Kidney capillary endothelial cell (primary cell): ENCODE results near the gene CDC73.
"Not testable (repeated sequence)": the region's sequence is repeated elsewhere in the genome, so short reads cannot be mapped to it uniquely, and the experiment has no call there.

Experiments
- DNase-seq: peaks from one replicate; pipeline ENCODE4 v3.0.0-alpha.2; 2018; ENCODE audit warnings: low spot score

CDC73 gene

DNA sequence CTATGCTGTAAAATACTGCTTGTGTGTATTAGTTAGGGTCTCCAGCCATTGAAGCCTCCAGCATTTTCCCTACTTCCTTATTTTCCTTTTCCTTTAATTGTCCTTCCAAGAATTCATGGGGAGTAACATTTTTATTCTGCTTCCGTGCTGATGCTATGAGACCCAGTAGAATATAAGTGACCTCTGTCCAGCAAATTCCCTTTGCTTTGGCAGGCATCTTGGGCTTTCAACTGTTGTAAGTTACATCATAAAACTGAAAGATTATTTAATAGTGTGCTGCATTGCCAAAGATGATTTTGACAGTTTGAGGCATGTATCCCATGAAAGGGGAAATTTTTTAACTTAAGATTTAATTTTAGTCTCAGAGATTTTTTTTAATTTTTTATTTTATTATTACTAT is 112.7 kb downstream of the CDC73 start:
- DNase-seq: no peak

DNA sequence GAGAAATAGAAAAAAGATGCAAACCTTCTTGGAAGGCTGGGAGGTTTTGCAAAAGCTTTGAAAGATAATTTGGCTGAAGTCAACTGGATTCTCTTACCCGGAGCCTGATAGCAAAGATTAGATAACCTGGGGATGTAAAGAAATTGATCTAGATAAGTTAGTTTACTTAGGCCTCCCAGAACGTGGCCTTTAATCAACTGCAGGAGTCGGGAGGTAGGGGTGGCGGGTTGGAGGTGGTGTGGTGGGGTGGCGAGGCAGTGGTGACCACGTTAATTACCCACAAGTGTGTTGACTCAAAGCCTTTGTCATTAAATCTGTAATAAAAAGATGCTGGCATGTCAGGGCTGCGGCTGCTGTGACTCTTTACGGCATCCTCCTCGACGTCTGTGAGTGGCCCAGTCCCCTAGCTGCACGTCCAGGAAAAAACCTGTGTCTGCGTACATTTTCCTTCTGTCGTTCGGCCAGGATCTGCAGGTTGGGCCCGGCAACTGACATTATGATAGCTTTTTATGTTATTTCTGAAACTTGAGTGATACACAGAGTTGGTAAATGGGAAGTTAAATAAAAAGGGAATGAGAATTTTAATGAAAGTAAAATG is 115.6 kb downstream of the CDC73 start:
- DNase-seq: no peak

DNA sequence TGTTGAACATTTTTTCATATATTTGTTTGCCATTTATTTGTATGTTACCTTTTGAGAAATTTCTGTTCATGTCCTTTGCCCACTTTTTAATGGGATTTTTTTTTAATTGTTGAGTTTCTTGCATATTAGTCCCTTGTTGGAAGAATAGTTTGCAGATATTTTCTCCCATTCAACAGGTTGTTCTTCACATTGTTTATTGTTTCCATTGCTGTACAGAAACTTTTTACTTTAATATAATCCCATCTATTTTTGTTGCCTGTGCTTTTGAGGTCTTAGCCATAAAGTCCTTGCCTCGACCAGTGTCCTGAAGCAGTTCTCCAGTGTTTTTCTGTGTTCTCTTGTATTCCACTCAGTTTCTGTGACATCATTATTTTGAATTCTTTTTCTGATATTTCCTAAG is 118.8 kb downstream of the CDC73 start:
- DNase-seq: no peak

DNA sequence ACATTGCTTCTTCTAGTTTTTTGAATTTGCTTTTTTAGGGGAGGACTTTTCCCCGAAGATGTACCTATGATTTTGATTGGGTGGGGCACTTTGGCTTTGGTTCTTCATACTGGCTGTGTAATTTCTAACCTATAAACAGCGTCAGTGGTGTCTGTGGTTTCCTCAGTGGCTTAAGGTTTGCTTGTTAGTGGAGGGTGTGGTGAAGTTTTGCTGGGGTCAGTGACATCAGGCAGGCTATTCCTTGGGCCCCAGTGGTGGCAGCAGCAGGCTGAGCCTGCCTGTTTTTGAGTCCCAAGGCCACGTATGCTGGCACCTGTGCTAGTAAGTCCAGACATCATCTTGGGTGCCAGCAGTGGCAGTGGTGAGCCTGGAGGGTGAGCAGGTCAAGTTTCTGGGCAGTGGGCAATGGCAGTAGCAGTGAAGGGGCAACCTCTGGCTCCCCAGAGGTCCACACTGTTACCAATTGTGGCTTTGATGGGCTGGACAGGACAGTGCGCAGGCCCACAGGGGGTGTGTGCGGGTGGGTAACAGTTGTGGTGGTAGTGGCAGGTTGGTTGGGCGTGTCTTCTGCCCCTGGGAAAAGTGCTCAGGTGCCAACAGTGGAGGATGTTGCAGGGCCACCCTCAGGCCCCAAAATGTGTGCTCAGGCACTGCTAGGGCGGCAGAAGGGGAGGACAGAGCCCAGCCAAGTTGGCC is 119.4 kb downstream of the CDC73 start:
- no peak for DNase-seq

DNA sequence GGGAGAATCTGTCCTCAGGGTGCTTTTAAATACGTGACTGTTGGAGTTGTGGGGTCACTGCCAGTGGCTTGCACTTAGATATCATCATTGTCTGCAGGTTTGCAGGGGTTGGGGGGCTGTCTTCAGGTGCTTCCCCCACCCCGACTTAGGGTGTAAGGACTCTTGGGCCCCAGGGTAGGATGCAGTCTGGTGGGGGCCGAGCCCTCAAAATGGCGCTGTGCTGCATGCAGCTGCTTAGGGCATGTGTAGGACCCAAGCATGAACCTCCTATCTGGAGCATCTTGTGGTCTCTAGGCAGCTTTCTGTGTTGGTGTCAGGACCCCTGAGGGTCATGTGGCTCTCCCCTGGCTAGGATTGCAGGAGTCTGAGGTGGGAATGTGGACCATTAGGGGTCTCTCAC is 120.2 kb downstream of the CDC73 start:
- no peak for DNase-seq

DNA sequence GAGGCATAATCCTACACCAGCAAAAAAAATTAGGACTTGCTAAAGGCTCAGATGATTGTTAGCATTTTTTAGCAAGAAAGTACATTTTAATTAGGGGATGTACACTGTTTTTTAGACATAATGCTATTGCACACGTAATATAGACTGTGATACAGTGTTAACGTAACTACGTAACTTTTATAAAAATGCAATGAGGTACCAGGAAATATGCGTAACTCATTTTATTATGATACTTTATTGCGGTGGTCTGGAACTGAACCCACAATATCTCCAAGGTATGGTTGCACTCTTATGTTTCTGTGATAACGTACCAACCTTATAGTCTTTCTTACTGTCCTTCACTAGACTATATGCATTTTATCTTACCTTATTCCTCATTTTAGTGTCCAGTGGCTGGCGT is 127.4 kb downstream of the CDC73 start:
- DNase-seq: no peak

DNA sequence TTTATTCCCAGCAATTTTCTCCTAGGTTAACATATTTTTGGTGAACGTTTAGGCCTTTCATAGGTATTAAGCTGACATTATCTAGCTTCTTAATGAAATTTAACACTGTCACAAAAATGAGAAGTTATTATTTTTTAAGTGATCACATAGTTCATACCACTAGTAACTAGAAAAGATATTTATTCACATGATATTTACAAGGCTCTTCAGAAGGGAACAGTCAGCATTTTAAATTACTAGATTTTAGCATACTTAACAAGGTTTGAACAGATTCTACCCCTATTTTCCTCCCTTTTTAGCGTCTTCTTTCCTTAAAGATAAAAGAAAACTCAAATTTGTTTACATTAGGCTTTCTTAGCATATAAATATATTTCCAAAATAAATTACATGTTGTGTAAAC is 130.1 kb downstream of the CDC73 start:
- no peak for DNase-seq

DNA sequence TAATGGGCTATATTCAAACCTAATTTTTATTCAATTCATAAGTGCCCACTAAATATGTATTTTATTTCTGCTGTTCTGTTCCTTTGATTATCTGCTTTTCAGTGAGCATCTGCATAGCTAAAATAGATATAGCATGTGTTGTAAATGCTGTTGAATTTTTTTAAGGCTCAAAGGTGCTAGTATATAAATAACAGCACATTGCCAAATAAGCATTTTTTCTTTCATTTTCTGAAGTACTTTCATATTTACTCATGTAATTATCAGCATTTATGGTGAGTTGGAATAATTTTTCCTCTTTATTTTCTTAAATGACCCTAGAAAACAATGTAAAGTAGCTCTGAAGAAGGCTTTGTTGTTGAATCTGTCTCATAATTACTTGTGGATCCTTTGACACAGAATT is 134.2 kb downstream of the CDC73 start:
- DNase-seq: no peak

DNA sequence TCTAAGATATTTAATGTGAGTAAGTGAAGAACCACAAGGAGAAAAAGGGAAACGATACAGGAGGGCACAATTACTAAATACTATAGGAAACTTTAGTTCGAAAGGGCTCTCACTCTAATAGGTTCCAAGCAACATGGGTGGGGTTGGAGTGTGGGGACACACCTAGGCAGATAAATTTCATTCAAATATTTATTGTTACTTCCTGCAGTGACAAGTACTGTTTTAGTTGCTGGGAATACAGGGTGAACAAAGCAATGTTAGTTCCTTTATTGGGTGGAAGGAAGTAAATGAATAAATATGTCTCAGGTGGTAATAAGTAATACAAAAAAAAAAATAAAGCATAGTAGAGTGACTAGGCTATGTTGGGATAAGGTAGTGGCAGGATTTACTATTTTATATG is 137.8 kb downstream of the CDC73 start:
- no peak for DNase-seq

DNA sequence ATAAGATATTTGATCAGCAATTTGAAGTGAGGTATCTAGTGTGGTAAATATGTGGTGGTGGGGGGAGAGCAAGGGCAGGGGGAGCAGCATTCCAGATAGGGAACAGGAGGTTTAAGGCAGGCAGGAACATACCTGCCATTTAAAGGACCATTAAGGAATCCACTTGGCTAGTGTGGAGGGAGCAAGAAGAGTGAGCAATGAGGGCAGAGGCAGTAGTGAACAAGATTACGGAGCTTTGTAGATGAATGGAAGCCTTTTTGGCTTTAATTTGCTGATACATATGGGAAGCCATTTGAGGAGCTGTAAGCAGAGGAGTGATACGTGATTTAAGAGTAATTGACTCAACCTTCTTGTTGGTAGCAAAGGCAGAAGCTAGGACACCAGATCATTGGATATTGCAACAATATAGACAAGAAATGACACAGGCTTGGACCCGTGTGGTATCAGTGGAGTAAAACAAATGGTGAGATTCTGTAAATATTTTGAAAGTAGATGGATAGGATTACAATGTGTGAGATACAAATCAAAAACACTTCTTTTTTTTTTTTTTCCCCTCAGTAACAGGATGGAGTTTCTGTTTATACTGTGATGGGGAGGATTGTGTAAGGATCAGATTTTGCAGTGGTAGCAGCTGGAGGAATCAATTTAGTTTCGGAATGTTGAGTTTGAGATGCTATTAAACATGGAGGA is 138.4 kb downstream of the CDC73 start:
- no peak for DNase-seq

DNA sequence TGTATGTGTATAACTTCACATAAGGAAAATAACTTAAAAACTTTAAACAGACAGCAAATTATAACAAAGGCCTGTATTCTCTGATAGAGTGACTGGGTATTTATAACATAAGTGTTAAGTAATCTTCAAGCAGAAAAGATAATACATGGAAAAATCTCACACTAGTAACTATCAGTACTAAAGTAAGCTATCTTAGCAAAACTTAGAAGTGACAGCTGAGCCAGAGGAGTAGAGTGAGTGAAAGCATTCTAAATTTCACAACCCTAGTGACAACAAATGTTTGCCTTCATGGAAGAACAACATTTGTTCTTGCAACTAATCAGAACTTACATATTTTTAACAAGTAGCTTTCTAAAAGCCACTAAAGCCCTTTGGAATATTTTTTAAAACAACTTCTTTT is 139.1 kb downstream of the CDC73 start:
- no peak for DNase-seq

DNA sequence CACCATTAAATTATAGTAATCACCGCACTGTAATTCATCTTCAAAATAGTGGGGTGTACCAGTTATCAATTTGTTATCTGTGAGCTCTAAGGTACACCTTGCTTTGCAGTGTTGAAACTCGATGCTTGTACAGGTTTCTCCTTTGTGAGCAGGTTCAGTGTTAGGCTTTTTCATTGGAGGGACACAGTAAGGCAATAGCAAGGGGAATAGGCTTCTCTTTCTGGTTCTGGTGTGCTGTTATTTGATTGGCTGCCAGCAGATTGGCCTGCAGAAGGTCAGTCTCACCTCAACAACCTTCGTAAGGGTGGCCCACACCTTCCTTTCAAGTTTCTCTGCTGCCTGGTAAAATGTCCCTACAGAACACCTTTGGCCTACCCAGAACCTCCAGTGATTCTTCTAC is 140.8 kb downstream of the CDC73 start:
- DNase-seq: no peak

DNA sequence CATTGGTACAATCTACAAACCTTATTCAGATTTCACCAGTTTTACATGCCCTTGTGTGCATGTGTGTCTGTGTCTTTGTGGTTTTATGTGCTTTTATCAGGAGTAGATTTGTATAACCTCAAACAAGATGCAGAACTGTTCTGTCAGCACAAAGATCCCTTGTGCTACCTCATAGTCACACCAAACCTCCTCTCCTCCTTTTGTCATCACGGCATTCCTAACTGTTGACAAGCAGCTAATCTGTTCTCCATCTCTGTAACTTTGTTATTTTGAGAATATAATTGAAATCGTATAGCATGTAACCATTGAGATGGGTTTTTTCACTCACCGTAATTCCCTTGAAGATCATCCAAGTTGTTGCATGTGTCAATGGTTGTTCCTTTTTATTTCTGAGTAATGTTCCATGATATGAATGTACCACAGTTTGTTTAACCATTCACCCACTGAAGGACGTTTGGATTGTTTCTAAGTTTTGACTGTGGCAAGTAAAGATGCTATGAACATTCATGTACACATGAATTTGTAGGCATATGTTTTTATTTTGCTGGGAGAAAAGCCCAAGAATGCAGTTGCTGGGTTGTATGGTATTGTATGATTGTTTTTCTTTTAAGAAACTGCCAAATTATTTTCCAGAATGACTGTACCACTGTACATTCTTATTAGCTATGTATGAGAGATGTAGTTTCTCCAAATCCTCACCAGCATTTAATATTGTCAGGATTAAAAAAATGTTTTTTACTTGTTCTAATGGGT is 142.7 kb downstream of the CDC73 start:
- DNase-seq: no peak

DNA sequence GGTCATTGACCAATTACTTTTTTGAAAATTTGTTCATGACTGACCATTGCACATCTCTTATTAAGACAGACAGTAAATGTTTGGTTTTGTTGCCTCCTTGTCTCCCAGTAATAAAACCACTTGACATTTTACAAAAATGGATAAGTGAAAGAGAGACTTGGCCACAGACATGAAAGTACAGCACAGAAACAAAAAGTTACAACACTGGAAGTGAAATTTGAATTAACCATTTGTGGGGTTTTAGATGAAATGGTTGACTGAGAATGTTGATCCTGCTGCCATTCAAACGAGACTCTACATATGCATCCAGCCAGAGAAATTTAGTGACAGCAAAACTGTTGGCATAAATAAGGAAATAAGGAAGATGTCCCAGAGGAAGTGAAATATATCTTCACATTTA is 143.9 kb downstream of the CDC73 start:
- no peak for DNase-seq

DNA sequence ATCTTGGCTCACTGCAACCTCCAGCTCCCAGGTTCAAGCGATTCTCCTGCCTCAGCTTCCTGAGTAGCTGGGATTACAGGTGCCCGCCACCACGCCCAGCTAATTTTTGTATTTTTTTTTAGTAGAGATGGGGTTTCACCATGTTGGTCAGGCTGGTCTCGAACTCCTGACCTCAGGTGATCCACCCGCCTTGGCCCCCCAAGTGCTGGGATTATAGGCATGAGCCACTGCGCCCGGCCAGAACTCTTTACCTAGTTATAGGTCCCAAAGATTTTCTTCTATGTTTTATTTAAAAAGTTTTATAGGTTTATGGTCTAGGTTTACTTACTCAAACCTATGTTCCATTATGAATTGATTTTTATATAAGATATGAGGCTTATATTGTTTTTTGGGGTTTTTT is 145.0 kb downstream of the CDC73 start:
- not testable (repeated sequence) for DNase-seq

DNA sequence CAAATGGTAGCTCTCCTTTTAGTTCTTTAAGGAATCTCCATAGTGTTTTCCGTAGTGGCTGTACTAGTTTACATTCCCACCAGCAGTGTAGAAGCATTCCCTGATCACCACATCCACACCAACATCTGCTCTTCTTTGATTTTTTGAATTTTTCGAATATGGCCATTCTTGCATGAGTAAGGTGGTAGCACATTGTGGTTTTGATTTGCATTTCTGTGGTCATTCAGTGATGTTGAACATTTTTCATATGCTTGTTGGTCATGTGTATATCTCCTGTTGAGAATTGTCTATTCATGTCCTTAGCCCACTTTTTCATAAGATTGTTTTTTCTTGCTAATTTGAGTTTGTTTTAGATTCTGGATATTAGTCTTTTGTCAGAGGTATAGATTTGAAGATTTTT is 149.2 kb downstream of the CDC73 start:
- no peak for DNase-seq

DNA sequence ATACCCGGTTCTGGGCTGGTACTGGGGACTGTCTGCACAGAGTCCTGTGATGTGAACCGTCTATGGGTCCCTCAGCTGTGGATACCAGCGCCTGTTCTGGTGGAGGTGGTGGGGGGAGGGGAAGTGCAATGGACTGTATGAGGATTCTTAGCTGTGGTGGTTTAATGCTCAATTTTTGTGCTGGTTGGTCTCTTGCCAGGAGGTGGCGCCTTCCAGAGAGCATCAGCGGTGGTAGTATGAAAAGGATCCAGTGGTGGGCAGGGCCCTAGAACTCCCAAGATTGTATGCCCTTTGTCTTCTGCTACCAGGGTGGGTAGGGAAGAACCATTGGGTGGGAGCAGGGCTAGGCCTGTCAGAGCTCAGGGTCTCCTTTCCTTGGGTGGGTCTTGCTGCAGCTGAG is 153.9 kb downstream of the CDC73 start:
- no peak for DNase-seq

DNA sequence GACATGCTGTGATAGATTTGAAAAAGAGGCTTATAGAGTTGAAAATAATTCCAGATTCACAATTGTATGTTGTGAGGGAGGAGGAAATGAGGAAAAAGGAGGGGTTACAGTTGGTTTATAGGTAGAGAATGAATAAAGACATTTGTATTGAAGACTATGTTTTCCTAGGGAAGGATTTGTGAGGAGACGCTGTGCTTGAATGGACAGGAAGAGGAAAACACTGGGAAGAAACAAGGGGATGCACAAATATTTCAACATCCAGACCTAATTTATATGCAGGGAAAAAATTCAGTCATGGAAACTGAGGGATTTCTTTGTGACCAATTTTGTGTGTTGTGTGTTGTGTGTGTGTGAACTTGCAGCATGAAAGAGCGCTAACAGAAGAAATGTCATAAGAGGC is 157.1 kb downstream of the CDC73 start:
- no peak for DNase-seq

DNA sequence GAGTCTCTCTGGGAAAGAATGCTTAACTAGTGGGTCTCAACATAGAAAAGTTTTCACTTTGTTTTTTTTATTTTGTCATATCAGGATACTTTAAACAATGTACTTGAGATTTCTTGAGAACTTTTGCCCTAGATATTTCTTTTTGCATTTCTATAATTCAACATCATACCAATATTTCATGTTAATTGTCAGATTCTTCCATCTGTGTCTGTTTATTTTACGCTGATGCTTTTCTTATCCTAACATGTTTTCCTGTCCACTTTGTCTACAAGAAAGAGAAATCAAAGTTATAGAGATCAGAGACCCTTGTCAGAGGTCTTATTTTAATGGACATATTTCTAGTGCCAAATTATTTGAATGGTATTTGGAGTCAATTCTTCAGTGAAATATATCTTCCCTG is 160.1 kb downstream of the CDC73 start:
- no peak for DNase-seq

DNA sequence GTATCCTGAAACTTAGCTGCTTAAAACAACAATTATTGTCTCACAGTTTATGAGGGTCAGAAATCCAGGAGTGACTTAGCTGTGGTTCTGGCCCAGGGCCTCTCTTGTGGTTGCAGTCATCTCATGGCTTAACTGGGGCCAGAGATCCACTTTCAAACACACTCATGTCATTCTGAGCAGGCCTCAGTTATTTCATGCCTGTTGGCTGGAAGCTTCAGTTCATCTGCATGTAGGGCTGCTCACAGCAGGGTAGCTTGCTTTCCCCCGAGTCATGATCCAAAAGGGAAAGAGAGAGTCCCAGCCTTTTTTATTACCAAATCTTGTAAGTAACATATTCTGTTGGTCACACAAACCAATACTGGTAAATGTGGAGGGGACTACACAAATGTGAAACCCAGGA is 161.2 kb downstream of the CDC73 start:
- DNase-seq: no peak

DNA sequence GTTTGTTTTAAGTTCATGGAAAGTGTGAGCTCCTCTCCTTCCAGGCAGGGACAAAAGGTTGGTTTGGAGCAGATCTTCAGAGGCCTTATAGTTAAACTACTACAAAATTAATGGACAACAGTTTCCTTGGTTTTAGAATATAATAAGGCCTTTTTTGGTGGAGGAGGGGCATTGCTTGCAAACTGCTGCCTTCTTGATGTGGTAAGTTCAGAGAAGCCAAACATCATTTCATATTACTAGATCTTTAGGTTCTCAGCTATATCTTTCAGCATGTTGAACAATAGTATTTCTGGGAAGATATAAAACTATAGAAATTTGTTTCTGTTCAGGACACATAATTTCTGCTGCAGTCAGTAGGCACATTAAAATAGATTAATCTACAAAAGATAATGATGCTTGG is 162.4 kb downstream of the CDC73 start:
- DNase-seq: no peak

DNA sequence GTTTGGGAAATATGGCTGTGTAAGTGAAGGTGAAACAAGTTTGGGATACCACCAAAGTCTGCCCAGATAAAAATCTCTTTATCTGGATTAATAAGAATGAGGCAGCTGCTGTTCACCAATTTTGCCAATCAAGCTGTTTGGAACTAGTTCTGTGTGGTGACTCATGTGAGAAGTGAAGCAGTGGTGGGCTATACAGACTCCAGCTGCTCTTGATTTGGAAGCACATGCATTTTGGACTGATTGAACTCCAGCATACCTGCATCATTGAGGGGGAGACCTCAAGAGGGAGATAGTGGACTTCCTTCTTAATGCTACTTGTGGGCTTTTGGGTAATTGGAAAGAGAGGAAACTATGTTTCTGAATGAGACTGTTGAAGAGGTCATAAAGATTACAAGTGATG is 163.8 kb downstream of the CDC73 start:
- DNase-seq: no peak

DNA sequence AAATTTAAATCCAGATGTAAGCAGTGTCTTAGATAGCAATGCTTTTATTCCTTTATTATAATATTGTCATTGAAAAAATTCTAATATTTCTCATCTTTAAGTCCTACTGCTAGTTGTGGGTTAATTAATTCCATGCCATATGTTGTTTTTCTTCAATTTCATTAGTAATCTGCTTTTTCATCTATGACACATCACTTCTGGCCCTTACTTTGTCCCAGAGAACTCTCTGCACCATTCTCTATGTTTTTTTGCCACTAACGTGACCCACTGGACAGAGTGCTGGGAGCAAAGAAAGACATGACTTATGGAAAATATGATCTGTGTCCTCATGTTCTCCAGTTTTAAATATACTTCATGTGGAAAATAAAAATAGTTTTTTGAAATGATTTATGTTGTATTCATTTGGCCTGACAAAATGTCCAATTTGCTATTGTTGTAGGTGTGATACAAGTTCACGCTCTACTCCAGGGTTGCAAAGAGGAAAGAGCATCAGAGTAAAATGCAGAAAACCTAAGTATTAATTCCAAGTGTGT is 166.8 kb downstream of the CDC73 start:
- DNase-seq: not testable (repeated sequence)
